SW480 (cell line): ENCODE data around the gene MROH2A.
A peak's percentile ranks its signal among the peaks of the same experiment; 100 is the strongest.
"Not testable (repeated sequence)": the region's sequence is repeated elsewhere in the genome, so short reads cannot be mapped to it uniquely, and the experiment has no call there.

Experiments
- DNase-seq: peaks from one replicate; pipeline ENCODE4 v3.0.0-alpha.2; 2016; ENCODE audit warnings: low spot score

The MROH2A gene

GRCh38 chr2:233858331-233858730 is 80.2 kb downstream of the MROH2A start:
- DNase-seq, result no peak

GRCh38 chr2:233862261-233862768 is 84.2 kb downstream of the MROH2A start:
- no peak for DNase-seq

GRCh38 chr2:233865838-233866237 is 87.7 kb downstream of the MROH2A start:
- DNase-seq, result no peak

- DNase-seq, result no peak
Measured at GRCh38 chr2:233866479-233866878, 88.3 kb downstream of the MROH2A start.

GRCh38 chr2:233867993-233868532 is 89.9 kb downstream of the MROH2A start, which contains the start of gene MSL3B:
Gene MSL3B, minus strand, starts transcription at chr2:233868386.
- peak; percentile 47 for DNase-seq

- DNase-seq, result no peak
Measured at GRCh38 chr2:233871432-233871831, 93.3 kb downstream of the MROH2A start.

- not testable (repeated sequence) for DNase-seq
Measured at GRCh38 chr2:233872125-233872524, 94.0 kb downstream of the MROH2A start.

- DNase-seq, result no peak
Measured at GRCh38 chr2:233882353-233882752, 104.2 kb downstream of the MROH2A start.
